Cardiac fibroblast (primary cell): ENCODE results near the gene GALR1.

ENCODE experiments used
- DNase-seq, 2 donors: peaks; one replicate each; pipeline versions ENCODE4 v3.0.0 to v3.0.0-alpha.2; 2010; ENCODE audit warnings: low read depth in 2 of 2
- H3K4me3 ChIP-seq, 2 donors: replicated peaks in 1 of 2; 1 replicate in 1 of 2; 2 replicates in 1 of 2; pipeline ENCODE4 v1.5.1; 2011; ENCODE audit warnings: low read depth in 2 of 2, low read length in 2 of 2, mild to moderate bottlenecking in 2 of 2, moderate library complexity in 1 of 2
- TF ChIP-seq, protein P1 (sequence below): IDR thresholded peaks from one replicate; pipeline ENCODE4 v1.5.1; 2011; ENCODE audit warnings: low read depth, mild to moderate bottlenecking, low read length, inconsistent platforms

Gene GALR1, protein sequence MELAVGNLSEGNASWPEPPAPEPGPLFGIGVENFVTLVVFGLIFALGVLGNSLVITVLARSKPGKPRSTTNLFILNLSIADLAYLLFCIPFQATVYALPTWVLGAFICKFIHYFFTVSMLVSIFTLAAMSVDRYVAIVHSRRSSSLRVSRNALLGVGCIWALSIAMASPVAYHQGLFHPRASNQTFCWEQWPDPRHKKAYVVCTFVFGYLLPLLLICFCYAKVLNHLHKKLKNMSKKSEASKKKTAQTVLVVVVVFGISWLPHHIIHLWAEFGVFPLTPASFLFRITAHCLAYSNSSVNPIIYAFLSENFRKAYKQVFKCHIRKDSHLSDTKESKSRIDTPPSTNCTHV

DNA sequence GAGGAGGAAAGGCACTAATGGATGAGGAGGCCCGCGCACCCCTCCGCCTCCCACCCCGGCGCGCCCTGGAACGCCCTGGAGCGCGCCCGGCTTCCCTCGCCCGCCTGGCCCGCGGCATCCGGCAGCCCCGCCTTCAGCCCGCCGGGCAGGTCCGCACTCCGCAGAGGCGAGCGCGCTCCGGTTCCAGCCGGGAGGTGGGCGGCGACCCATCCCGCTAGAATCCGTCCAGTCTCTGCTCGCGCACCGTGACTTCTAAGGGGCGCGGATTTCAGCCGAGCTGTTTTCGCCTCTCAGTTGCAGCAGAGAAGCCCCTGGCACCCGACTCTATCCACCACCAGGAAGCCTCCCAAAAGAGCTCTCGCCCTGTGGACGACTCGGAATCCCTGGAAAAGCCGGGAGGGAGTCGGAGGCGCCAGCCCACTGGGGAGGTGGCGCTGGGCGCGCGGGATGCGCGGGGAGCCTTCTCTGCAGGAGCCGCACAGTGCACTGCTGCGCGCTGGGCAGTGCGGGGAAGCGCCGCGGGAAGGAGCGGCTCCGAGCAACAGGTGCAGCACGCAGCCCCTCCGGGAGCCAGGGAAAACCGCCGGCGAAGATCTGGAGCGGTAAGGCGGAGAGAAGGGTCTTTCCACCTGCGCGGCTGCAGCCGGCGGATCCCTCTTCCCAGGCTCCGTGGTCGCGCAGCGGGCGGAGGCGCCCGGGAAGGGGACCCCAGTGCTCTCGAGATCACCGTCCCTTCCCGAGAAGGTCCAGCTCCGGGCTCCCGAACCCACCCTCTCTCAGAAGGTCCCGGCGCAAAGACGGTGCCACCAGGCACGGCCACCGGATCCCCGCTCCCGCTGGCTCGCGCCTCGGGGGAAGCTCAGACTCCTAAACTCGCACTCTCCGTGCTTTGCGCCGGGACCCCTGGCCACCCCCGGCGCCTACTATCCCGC lies at the start of gene GALR1:
TSS of gene GALR1 (plus strand) at position 280 of the 932 bp plus-strand sequence. CDS start 701 bp downstream, outside the sequence.
- H3K4me3 ChIP-seq: peak within 1 kb of the TSS; percentile 29 to 43
- peak; percentile 1 to 7 for DNase-seq
- TF ChIP-seq, protein P1, sequence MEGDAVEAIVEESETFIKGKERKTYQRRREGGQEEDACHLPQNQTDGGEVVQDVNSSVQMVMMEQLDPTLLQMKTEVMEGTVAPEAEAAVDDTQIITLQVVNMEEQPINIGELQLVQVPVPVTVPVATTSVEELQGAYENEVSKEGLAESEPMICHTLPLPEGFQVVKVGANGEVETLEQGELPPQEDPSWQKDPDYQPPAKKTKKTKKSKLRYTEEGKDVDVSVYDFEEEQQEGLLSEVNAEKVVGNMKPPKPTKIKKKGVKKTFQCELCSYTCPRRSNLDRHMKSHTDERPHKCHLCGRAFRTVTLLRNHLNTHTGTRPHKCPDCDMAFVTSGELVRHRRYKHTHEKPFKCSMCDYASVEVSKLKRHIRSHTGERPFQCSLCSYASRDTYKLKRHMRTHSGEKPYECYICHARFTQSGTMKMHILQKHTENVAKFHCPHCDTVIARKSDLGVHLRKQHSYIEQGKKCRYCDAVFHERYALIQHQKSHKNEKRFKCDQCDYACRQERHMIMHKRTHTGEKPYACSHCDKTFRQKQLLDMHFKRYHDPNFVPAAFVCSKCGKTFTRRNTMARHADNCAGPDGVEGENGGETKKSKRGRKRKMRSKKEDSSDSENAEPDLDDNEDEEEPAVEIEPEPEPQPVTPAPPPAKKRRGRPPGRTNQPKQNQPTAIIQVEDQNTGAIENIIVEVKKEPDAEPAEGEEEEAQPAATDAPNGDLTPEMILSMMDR: no peak

DNA sequence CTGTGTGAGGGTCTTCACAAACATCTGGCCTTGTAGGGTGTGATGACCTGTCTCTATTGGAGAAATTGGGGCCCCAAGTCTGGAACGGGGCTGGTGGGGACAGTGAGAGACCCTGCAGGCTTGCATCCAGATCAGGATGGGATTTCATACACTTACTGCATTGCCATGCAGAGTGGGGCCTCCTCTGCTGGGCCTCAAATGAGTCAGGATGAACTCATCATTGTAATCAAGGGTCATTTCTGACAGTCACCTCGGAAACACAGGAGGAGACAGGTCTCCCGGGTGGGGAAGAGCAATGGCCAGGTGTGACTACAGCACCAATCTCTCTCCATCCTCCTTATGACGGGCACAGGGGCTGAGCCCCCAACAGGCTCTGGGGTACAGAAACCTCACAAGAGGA lies 48.1 kb upstream of the GALR1 start:
- no peak overlapping the region for H3K4me3 ChIP-seq
- TF ChIP-seq, protein P1: no peak
- no peak for DNase-seq

DNA sequence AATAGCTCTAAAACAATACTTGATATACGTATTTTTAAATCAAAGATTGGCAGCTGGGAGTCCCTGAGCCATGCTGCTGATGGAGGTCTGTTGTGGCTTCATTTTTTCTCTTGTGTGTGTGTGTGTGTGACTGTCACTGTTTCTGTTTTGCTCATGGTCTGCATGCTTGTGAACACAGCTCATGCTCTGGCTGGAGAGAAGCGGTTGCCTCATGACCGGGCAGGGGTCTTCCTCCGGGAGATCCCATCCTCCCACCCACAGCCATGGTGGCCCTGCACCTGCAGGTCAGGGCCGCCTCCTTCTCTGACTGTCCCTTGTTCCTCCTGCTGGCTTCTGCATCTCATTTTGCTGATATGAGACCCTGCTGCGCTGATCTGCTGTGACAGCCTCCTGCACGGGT lies 47.3 kb upstream of the GALR1 start:
- TF ChIP-seq, protein P1: no peak
- DNase-seq: no peak
- no peak overlapping the region for H3K4me3 ChIP-seq

DNA sequence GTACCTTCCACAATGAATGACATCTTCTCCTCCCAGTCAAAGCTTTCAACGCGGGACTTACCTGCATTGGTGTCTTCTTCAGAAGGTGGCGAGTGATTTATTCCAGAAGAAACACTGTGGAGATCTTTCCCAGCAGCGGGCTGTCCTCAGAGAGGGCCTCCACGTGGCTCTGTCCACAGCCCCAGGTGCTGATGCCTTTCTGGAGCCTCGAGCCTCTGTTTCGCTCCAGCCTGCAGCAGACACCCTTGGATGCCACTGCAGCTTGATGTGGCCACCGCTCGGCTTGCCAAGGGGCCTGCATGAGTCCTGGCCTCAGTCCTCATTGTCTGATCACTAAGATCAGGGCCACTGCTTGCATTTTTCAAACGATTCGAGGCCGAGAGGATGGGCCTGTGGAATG lies 46.6 kb upstream of the GALR1 start:
- H3K4me3 ChIP-seq: no peak overlapping the region
- DNase-seq: peak in 1 of 2 donors; percentile 27
- TF ChIP-seq, protein P1: no peak

DNA sequence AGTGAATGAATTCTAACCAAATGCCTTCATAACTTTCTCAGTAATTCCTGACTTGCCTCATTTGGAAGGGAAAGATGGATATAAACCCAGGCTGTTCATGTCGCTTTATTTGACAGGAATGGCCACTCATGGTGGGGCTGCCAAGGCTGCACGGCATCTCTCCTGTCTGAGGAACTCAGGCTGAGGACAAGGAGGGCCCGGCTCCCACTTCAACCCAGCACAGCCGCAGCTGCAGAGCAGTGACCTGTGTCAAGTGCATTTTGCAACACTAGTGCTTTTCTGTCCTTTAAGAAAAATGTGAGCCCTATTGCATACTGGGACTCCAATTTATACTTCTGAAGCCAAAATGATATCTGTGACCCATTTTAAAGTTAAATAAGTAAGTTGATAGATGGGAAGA lies 45.8 kb upstream of the GALR1 start:
- TF ChIP-seq, protein P1: no peak
- H3K4me3 ChIP-seq: no peak overlapping the region
- DNase-seq: no peak

DNA sequence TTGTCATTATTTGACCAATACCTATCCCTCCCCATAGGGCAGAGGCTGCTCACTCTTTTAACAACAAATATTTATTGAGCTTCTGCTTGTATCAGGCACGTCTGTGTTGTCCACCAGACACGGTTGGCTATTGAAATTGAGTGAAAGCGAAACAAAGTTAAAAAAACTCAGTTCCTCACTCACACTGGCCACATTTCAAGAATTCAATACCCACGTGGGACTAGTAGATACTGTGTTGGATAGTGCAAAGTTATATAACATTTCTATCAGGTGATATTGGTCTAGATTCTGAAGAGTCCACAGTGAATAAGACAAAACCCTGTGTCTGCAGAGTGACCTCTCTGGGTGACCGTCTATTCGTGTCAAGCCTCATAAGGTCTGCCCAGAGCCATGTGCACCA lies 43.9 kb upstream of the GALR1 start:
- no peak overlapping the region for H3K4me3 ChIP-seq
- DNase-seq: no peak
- TF ChIP-seq, protein P1: no peak
